ENCODE measurements around the gene FURIN.

DNA sequence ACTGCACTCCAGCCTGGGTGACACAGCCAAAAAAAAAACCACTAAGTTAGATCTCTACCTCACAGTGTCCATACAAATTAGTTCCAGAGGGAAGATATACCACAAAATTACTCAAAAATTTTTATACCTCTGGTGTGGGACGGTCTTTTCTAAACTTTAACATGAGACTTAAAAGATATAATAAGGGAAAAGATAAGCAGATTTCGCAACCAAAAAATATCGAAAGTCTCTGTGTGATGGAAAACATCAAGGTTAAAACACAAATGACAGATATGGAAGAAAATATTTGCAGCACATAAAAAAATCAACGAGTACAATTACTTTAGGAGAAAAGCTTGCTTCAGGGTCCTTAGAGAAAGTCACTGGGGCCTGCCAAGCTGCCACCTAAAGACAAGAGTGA is 53.5 kb downstream of the FURIN start:
- TF ChIP-seq JUNB (IDR thresholded peaks at IDR 0.05) (no peak), RAD21 (conservative IDR thresholded peaks at IDR 0.05 in 1 of 2, IDR thresholded peaks at IDR 0.05 in 1 of 2) (no peak), POLR2A (IDR thresholded peaks at IDR 0.05; ENCODE audit: low read length) (no peak), KDM1A (IDR thresholded peaks at IDR 0.05; ENCODE audit: low read depth) (no peak), EP300 (IDR thresholded peaks at IDR 0.05) (no peak), NR3C1 (IDR thresholded peaks at IDR 0.05) (no peak), RFX5 (IDR thresholded peaks at IDR 0.05) (no peak)
- TF ChIP-seq, protein P1, sequence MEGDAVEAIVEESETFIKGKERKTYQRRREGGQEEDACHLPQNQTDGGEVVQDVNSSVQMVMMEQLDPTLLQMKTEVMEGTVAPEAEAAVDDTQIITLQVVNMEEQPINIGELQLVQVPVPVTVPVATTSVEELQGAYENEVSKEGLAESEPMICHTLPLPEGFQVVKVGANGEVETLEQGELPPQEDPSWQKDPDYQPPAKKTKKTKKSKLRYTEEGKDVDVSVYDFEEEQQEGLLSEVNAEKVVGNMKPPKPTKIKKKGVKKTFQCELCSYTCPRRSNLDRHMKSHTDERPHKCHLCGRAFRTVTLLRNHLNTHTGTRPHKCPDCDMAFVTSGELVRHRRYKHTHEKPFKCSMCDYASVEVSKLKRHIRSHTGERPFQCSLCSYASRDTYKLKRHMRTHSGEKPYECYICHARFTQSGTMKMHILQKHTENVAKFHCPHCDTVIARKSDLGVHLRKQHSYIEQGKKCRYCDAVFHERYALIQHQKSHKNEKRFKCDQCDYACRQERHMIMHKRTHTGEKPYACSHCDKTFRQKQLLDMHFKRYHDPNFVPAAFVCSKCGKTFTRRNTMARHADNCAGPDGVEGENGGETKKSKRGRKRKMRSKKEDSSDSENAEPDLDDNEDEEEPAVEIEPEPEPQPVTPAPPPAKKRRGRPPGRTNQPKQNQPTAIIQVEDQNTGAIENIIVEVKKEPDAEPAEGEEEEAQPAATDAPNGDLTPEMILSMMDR (IDR thresholded peaks at IDR 0.05) = no peak
- TF ChIP-seq, protein P2, sequence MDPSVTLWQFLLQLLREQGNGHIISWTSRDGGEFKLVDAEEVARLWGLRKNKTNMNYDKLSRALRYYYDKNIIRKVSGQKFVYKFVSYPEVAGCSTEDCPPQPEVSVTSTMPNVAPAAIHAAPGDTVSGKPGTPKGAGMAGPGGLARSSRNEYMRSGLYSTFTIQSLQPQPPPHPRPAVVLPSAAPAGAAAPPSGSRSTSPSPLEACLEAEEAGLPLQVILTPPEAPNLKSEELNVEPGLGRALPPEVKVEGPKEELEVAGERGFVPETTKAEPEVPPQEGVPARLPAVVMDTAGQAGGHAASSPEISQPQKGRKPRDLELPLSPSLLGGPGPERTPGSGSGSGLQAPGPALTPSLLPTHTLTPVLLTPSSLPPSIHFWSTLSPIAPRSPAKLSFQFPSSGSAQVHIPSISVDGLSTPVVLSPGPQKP (IDR thresholded peaks at IDR 0.05; ENCODE audit: low read depth, low read length) = no peak
- TF ChIP-seq, protein P3, sequence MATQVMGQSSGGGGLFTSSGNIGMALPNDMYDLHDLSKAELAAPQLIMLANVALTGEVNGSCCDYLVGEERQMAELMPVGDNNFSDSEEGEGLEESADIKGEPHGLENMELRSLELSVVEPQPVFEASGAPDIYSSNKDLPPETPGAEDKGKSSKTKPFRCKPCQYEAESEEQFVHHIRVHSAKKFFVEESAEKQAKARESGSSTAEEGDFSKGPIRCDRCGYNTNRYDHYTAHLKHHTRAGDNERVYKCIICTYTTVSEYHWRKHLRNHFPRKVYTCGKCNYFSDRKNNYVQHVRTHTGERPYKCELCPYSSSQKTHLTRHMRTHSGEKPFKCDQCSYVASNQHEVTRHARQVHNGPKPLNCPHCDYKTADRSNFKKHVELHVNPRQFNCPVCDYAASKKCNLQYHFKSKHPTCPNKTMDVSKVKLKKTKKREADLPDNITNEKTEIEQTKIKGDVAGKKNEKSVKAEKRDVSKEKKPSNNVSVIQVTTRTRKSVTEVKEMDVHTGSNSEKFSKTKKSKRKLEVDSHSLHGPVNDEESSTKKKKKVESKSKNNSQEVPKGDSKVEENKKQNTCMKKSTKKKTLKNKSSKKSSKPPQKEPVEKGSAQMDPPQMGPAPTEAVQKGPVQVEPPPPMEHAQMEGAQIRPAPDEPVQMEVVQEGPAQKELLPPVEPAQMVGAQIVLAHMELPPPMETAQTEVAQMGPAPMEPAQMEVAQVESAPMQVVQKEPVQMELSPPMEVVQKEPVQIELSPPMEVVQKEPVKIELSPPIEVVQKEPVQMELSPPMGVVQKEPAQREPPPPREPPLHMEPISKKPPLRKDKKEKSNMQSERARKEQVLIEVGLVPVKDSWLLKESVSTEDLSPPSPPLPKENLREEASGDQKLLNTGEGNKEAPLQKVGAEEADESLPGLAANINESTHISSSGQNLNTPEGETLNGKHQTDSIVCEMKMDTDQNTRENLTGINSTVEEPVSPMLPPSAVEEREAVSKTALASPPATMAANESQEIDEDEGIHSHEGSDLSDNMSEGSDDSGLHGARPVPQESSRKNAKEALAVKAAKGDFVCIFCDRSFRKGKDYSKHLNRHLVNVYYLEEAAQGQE (IDR thresholded peaks at IDR 0.05) = no peak
